VCaP (cell line): Measurements from ENCODE around the gene ARMC9.

ENCODE experiments used
- H3K27ac ChIP-seq: fragments of 450-650 bp; 2 replicates; pipeline ENCODE4 v1.5.1; 2017
- TF ChIP-seq, protein P1 (sequence below): fragments of 450-650 bp; conservative IDR thresholded peaks from 2 replicates; pipeline ENCODE4 v1.5.1; 2017; ENCODE audit warnings: mild to moderate bottlenecking, moderate library complexity

The ARMC9 gene

DNA sequence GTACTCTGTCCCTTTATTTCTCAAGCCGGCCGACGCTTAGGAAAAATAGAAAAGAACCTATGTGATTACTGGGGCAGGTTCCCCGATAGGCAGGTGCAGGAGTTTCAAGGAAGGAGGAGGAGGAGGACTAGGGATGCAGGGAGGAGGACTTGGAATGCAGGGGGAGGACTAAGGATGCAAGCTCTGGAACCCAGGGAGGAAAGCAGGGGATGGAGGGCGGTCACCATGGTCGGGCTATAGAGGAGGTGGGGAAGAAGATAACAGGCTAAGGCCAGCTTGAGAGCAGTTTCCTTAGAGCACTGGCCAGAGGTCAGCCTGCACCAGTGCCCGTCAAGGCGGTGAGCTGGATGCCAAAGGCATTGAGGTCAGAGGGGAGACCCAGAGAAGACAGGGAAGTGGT lies 178.4 kb downstream of the ARMC9 start:
- TF ChIP-seq, protein P1, sequence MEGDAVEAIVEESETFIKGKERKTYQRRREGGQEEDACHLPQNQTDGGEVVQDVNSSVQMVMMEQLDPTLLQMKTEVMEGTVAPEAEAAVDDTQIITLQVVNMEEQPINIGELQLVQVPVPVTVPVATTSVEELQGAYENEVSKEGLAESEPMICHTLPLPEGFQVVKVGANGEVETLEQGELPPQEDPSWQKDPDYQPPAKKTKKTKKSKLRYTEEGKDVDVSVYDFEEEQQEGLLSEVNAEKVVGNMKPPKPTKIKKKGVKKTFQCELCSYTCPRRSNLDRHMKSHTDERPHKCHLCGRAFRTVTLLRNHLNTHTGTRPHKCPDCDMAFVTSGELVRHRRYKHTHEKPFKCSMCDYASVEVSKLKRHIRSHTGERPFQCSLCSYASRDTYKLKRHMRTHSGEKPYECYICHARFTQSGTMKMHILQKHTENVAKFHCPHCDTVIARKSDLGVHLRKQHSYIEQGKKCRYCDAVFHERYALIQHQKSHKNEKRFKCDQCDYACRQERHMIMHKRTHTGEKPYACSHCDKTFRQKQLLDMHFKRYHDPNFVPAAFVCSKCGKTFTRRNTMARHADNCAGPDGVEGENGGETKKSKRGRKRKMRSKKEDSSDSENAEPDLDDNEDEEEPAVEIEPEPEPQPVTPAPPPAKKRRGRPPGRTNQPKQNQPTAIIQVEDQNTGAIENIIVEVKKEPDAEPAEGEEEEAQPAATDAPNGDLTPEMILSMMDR, result no peak
- H3K27ac ChIP-seq, result no peak overlapping the region

DNA sequence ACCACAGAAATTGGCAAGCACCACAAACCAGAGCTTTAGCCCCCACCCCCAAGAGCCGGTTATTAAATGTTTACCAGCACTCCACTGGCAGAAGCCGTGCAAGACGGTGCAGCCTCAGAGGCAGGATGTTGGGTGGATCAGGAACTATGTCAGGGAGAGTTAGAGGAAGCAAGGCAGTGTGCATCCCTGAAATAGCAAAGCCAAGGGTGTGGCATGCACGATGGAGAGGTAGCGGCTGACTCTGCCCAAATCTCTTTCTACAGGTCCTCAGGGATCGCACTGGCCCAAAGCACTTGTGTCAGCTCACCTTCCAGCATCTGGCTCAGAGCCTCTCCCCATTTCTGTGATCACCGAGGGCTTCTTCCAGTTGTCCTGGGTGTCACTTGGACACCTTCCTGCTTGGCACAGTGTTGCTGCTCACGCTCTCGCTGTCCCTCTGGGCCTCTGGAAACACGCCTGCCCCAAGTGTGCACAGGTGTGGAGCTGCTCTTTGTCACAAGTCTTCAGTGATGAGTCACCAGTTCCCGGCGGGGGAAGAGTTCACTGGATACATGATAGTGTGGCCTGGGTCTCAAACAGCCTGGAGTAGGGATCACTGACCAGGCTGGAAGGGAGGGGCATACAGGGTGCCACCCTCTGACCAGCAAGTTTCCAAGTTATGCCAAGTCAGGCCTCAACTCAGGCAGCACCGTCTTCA lies 179.7 kb downstream of the ARMC9 start:
- TF ChIP-seq, protein P1, result no peak
- H3K27ac ChIP-seq, result no peak overlapping the region

DNA sequence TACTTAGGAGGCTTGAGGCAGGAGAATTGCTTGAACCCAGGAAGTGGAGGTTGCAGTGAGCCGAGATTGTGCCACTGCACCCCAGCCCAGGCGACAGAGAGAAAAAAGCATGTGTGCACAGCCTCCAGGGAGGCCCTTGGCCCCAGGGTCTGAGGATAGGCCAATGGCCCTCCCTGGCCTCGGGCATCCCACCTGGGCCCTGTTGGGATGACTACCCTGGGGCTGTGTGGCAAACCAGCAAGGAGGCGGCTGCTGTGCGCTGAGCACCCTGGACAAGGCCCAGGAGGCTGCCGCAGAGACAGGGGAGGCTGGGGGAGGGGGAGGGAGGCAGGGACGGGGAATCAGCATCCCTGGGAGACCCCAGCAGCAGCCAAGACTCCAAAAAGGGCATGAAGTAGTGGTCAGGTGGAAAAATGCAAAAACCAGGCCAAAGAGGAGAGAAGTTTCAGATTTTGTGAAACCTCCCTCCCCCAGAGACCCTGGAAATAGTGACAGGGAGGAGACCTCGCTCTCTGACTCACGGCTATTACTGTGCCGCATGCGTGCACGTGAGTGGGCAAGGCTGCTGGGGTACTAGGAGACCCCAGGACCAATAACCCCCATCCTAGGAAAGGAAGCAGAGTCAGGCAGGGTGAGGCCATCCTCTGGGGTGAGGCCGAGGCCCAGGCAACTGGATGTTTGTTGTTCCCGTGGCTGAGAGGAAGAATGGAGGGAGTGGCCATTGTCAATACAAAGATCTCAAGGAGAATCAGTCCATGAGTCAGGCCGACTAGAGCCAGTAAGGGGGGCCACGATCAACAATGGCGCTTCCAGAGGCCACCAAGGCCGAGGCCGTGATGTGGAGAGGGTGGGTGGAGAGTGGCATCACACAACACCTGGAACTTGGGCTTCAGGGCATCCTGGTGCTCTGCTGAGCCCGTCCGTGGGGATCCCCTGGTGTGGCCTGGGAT lies 181.1 kb downstream of the ARMC9 start:
- TF ChIP-seq, protein P1, result no peak
- H3K27ac ChIP-seq, result no peak overlapping the region

DNA sequence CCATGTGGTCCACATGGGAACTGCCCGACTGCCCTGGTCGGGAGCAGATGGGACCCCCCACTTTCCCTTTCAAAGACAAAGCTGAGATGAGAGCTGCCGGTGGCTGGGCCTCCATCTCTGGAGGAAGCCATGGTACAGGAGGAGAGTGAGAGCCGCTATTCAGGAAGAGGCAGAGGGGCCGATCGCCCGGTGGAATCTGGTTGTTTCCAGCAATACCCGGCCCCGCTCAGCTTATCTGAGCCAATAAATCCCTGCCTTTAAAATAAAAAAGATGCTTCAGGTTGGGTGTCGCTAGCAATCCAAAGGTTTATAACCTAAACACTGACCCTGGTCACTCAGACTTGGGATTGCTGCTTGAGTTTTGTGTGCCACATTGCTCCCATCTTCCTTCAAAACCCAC lies 181.9 kb downstream of the ARMC9 start:
- H3K27ac ChIP-seq, result no peak overlapping the region
- TF ChIP-seq, protein P1, result no peak

DNA sequence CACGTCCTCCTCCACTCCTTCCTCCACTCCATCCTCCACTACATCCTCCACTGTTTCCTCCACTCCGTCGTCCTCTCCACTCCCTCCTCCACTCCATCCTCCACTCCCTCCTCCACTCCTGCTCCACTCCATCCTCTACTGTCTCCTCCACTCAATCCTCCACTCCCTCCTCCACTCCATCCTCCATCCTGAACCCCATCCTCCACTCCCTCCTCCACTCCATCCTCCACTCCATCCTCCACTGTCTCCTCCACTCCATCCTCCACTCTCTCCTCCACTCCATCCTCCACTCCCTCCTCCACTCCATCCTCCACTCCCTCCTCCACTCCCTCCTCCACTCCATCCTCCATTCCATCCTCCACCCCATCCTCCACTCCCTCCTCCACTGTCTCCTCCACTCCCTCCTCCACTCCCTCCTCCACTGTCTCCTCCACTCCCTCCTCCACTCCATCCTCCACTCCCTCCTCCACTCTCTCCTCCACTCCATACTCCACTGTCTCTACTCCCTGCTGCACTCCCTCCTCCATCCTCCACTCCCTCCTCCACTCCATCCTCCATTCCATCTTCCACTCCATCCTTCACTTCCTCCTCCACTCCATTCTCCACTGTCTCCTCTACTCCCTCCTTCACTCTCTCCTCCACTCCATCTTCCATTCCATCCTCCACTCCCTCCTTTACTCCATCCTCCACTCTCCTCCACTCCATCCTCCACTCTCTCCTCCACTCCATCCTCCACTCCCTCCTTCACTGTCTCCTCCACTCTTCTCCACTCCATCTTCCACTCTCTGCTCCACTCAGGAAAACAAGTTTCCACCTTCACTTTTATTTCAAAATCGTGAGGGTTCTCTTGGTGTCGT lies 182.8 kb downstream of the ARMC9 start:
- no peak overlapping the region for H3K27ac ChIP-seq
- TF ChIP-seq, protein P1, result no peak

DNA sequence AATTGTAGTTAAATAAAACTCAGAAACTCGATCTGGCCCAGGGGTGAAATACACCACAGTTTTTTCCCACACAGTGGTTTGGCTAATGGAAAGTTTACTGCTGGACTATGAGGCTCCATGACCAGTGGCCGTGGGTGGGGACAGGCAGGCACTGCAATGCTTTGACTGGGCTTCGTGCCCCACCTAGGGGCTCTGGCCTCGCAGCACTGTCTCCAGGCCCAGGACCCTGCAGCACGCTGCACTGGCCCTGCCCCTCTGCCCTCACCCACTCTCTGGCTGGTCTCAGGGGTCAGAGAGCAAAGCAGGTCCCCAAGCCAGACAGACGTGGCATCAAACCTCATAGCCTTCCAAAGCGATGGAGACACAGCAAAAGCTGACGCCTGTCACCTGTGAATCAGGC lies 183.7 kb downstream of the ARMC9 start:
- TF ChIP-seq, protein P1, result no peak
- no peak overlapping the region for H3K27ac ChIP-seq
